Stomach (tissue), 9 donors: ENCODE data around the gene FMO2. TPM values are rescaled to one million over a fixed set of nuclear protein-coding genes. Genes with fewer than 3 reads are reported as not detected.

Source experiments
- DNase-seq, 2 donors: peaks; one replicate each; pipeline versions ENCODE4 v3.0.0 to v3.0.0-alpha.2; 2013 to 2019
- H3K27ac ChIP-seq, 5 donors: fragments of 200-600 bp in 4 of 5; sonication (generic) in 4 of 5; one replicate each; pipeline ENCODE4 v1.5.1; 2013 to 2019; ENCODE audit warnings: mild to moderate bottlenecking in 1 of 5, moderate library complexity in 1 of 5
- H3K27me3 ChIP-seq, 3 donors: fragments of 200-600 bp; sonication (generic); one replicate each; pipeline ENCODE4 v1.5.1; 2017 to 2019; ENCODE audit warnings: mixed run types in 1 of 3
- H3K36me3 ChIP-seq, 4 donors: fragments of 200-600 bp; sonication (generic); 1 replicate in 3 of 4; 2 replicates in 1 of 4; pipeline ENCODE4 v1.5.1; 2016 to 2019
- H3K4me1 ChIP-seq, 4 donors: fragments of 200-600 bp; sonication (generic); one replicate each; pipeline ENCODE4 v1.5.1; 2016 to 2019
- H3K4me3 ChIP-seq, 4 donors: fragments of 200-600 bp; sonication (generic) in 3 of 4; one replicate each; pipeline ENCODE4 v1.5.1; 2016 to 2019; ENCODE audit warnings: mild to moderate bottlenecking in 1 of 4
- H3K9me3 ChIP-seq, 4 donors: fragments of 200-600 bp; sonication (generic); one replicate each; pipeline ENCODE4 v1.5.1; 2016 to 2019
- CTCF ChIP-seq, 7 experiments: fragments of 450-650 bp in 4 of 7; fragments of 200-600 bp in 3 of 7; sonication (generic) in 3 of 7; IDR thresholded peaks; one replicate each; pipeline ENCODE4 v1.5.1; 2016 to 2019; ENCODE audit warnings: antibody characterized with exemption in 7 of 7, control low read depth in 2 of 7, mild to moderate bottlenecking in 1 of 7
- EP300 ChIP-seq: sonication (generic); formaldehyde crosslinking; IDR thresholded peaks from one replicate; pipeline ENCODE4 v1.6.1; 2017; ENCODE audit warnings: antibody characterized with exemption
- POLR2A ChIP-seq, 4 donors: fragments of 450-650 bp; IDR thresholded peaks; one replicate each; pipeline ENCODE4 v1.6.1; 2016; ENCODE audit warnings: antibody characterized with exemption in 4 of 4, control low read depth in 2 of 4, mild to moderate bottlenecking in 1 of 4, moderate library complexity in 1 of 4
- POLR2AphosphoS5 ChIP-seq, 3 donors: sonication (generic); formaldehyde crosslinking; IDR thresholded peaks; one replicate each; pipeline ENCODE4 v1.6.1; 2016; ENCODE audit warnings: antibody characterized with exemption in 3 of 3
- WGBS, 5 donors: extraction: QIAGEN DNeasy Blood & Tissue Kit in 3 of 5; methylation state at CpG; one replicate each; pipeline versions ENCODE4 v1.1.5 to v1.1.7; 2013 to 2018; 5-methylcytosine and 5-hydroxymethylcytosine counted together
- intact Hi-C: fragments of 100-400 bp; cut with DNase I; formaldehyde crosslinking; loops from one replicate; pipeline ENCODE4 v1.15.1; 2023; ENCODE audit warnings: low total_unique reads
- polyA plus RNA-seq, 3 donors: library from polyadenylated mRNA; stranded (reverse); fragments of 200-250 nt; gene quantifications; one replicate each; pipeline ENCODE4 v1.2.3, GENCODE V29; 2013
- total RNA-seq, 5 donors: library from RNA; depleted of rRNA; stranded (reverse); fragments of >200 nt; gene quantifications; one replicate each; pipeline versions ENCODE4 v1.1.0 to v1.2.3, GENCODE V29; 2014 to 2016
- donor health status: healthy with polysubstance abuse.
- donor health status: Bipolar disorder and iron deficiency.
- donor health status: healthy.

The FMO2 gene
- total and polyA plus RNA-seq, 8 donors: 2.8 to 47.3 (median 5.8) TPM; not detected in 1

GRCh38 chr1:171180670-171181069 is 4.4 kb upstream of the FMO2 start:
- H3K27me3 ChIP-seq: no peaks in the 10 kb centered on the region
- DNase-seq: no peak
- H3K4me3 ChIP-seq: no peak overlapping the region
- H3K9me3 ChIP-seq: no peaks in the 10 kb centered on the region
- no peak overlapping the region for H3K27ac ChIP-seq
- no peak for TF ChIP-seq CTCF (IDR thresholded peaks at IDR 0.05)
- no peak for TF ChIP-seq POLR2A (IDR thresholded peaks at IDR 0.05)
- no peak for TF ChIP-seq POLR2AphosphoS5 (IDR thresholded peaks at IDR 0.05)
- no peak for TF ChIP-seq EP300
- H3K36me3 ChIP-seq: no peaks in the 10 kb centered on the region
- peaks cover 0 to 8% (median 0%) of the 10 kb centered on the region in 4 donors for H3K4me1 ChIP-seq
- intact Hi-C loops: no loop called here
- WGBS, 5 donors: 87 to 97% (median 90%) methylated on average over 2 of the region's 2 CpGs

DNA sequence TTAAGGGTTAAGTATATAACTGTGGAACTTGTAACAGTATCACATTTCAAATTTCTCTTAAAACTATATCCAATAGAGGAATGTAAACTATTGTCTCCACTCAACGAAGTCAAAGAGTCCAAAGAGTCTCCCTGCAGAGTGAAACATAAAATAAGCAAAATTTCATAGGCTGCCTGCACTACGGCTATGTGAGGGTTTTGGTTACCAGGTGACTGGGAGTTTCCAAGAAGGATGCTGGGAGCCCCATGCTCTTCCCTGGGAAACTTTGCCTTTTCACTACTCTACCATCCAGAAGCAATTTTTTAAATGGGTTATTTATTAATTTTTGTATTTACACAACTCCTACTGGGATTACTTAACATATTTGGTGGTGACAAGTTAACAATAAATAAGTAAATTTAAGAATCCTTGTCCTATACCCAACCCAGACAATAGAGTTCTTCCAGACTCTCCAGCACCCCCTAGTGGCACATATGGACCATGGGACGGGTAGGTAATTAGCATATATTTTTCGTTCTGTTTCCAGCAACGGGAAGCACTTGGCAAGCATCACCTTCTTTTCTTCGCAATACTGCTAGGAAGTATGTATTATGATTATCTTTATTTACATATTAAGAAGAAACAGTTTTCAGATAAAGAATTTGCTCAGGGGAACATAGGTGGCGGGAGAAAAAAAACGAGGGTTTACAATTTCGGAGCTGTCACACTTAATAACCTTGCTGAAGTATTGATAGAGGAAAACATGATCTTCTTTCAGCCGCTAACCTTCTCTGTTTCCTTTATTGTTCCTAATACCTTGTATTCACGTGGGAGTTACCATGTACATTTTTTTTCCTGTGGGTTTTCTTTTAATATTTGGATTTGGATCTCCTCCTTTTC is 3.5 kb downstream of the FMO2 start:
- H3K27me3 ChIP-seq: no peaks in the 10 kb centered on the region
- no peaks in the 10 kb centered on the region for H3K36me3 ChIP-seq
- peak; percentile 71 to 84 for DNase-seq
- intact Hi-C loops: no loop called here
- TF ChIP-seq POLR2AphosphoS5 (IDR thresholded peaks at IDR 0.05) (peak in 1 of 3 donors; percentile 35), POLR2A (IDR thresholded peaks at IDR 0.05) (no peak), CTCF (IDR thresholded peaks at IDR 0.05) (peak in 4 of 7 experiments; percentile 69 to 84 (median 78)), EP300 (no peak)
- peak overlapping the region in 2 of 4 donors; percentile 10 to 24 for H3K4me3 ChIP-seq
- H3K9me3 ChIP-seq: no peaks in the 10 kb centered on the region
- 13 to 37% (median 23%) methylated on average over 11 of the region's 11 CpGs for WGBS, 5 donors
- H3K4me1 ChIP-seq: peaks cover 0 to 38% (median 8%) of the 10 kb centered on the region in 4 donors
- H3K27ac ChIP-seq: peak overlapping the region in 4 of 5 donors; percentile 4 to 58 (median 36)

DNA sequence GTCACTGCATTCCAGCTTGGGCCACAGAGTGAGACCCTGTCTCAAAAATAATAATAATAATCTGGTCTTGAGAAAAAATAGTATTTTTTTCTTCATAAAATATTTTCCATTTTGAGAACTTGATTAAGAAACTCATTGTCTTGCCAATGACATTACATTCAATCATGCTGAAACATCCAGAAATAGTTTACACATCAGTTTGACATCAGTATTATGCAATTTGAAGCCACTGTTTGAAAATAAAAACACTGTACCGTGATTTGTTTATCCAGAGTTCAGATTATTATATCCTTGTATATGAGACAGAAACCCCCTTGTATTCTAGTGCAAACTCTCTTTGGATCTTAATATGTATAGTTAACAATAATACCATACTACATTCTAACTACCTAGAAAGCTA is 6.9 kb downstream of the FMO2 start:
- intact Hi-C loops: no loop called here
- peaks cover 0 to 28% (median 16%) of the 10 kb centered on the region in 4 donors for H3K4me1 ChIP-seq
- no peaks in the 10 kb centered on the region for H3K36me3 ChIP-seq
- TF ChIP-seq CTCF (IDR thresholded peaks at IDR 0.05): no peak
- no peak for DNase-seq
- 32 to 65% (median 44%) methylated on average over 1 of the region's 1 CpG for WGBS, 5 donors
- no peak overlapping the region for H3K4me3 ChIP-seq
- H3K27ac ChIP-seq: peak overlapping the region in 1 of 5 donors; percentile 34
- H3K27me3 ChIP-seq: no peaks in the 10 kb centered on the region
- H3K9me3 ChIP-seq: no peaks in the 10 kb centered on the region

GRCh38 chr1:171195767-171196166 is 10.7 kb downstream of the FMO2 start:
- TF ChIP-seq POLR2AphosphoS5 (IDR thresholded peaks at IDR 0.05) (no peak), EP300 (no peak), CTCF (IDR thresholded peaks at IDR 0.05) (no peak), POLR2A (IDR thresholded peaks at IDR 0.05) (no peak)
- intact Hi-C loops: no loop called here
- Histone ChIP-seq H3K9me3 (no peaks in the 10 kb centered on the region), H3K27ac (peak overlapping the region in 1 of 5 donors; percentile 35), H3K27me3 (no peaks in the 10 kb centered on the region), H3K36me3 (no peaks in the 10 kb centered on the region), H3K4me1 (peaks cover 0 to 8% (median 7%) of the 10 kb centered on the region in 4 donors), H3K4me3 (no peak overlapping the region)
- 20 to 47% (median 41%) methylated on average over 3 of the region's 3 CpGs for WGBS, 5 donors
- DNase-seq: no peak
